ENCODE data around the gene LAMA2. TPM values are rescaled to one million over a fixed set of nuclear protein-coding genes. Genes with fewer than 3 reads are reported as not detected.
A peak's percentile ranks its signal among the peaks of the same experiment; 100 is the strongest.
"Not testable (repeated sequence)": the region's sequence is repeated elsewhere in the genome, so short reads cannot be mapped to it uniquely, and the experiment has no call there.

The LAMA2 gene
- total RNA-seq, 4 donors from 2014 or later = 115 to 153 (median 134) TPM

GRCh38 chr6:129140526-129140925 is 257.6 kb downstream of the LAMA2 start:
- Histone ChIP-seq H3K27ac (replicated peaks in 1 of 4) (peak overlapping the region; percentile 38 to 73 (median 56)), H3K4me3 (no peak overlapping the region), H3K9me3 (no peaks in the 10 kb centered on the region), H3K27me3 (no peaks in the 10 kb centered on the region), H3K36me3 (peaks cover 0 to 9% (median 0%) of the 10 kb centered on the region in 4 donors), H3K4me1 (peaks cover 0 to 51% (median 10%) of the 10 kb centered on the region in 4 donors)
- no peak for DNase-seq (ENCODE audit: extremely low spot score)
- intact Hi-C loops (cut with DNase I) = no loop called here
- TF ChIP-seq POLR2A (IDR thresholded peaks at IDR 0.05; ENCODE audit: low read depth) (no peak), POLR2AphosphoS5 (IDR thresholded peaks at IDR 0.05) (peak in 1 of 2 donors; percentile 34), EP300 (IDR thresholded peaks at IDR 0.05) (no peak)
- 15% methylated on average over 2 of the region's 2 CpGs for WGBS

GRCh38 chr6:129141499-129141898 is 258.6 kb downstream of the LAMA2 start:
- Histone ChIP-seq H3K36me3 (peaks cover 0 to 9% (median 0%) of the 10 kb centered on the region in 4 donors), H3K27ac (replicated peaks in 1 of 4) (peak overlapping the region; percentile 38 to 73 (median 56)), H3K9me3 (no peaks in the 10 kb centered on the region), H3K4me3 (no peak overlapping the region), H3K4me1 (peaks cover 0 to 45% (median 10%) of the 10 kb centered on the region in 4 donors), H3K27me3 (no peaks in the 10 kb centered on the region)
- WGBS = 16% methylated on average over 1 of the region's 1 CpG
- TF ChIP-seq POLR2AphosphoS5 (IDR thresholded peaks at IDR 0.05) (peak in 1 of 2 donors; percentile 6), CTCF (IDR thresholded peaks at IDR 0.05) (no peak)
- intact Hi-C loops (cut with DNase I) = no loop called here
- DNase-seq (ENCODE audit: extremely low spot score) = no peak

DNA sequence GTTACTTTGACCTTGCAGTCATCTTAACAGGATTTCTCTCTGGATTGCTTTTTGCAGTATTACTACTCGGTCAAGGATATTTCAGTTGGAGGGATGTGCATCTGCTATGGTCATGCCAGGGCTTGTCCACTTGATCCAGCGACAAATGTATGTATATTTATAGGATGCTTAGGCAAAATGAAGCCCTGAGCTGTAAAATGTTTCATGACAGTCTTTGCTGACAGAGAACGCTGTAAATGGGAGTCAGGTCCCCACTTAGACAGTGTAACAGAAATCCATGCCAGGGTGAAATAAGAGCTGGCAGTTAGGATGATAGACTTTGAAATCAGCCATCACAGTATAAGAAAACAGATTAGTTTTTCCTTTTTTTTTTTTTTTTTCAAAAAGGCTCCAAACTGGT is 264.0 kb downstream of the LAMA2 start:
- 84% methylated on average over 3 of the region's 3 CpGs for WGBS
- DNase-seq (ENCODE audit: extremely low spot score) = no peak
- Histone ChIP-seq H3K27ac (replicated peaks in 1 of 4) (peak overlapping the region in 1 of 4 donors; percentile 8), H3K4me1 (peaks cover 0 to 4% (median 0%) of the 10 kb centered on the region in 4 donors), H3K36me3 (peaks cover 0 to 54% (median 2%) of the 10 kb centered on the region in 4 donors), H3K4me3 (no peak overlapping the region), H3K9me3 (no peaks in the 10 kb centered on the region), H3K27me3 (no peaks in the 10 kb centered on the region)
- no peak for TF ChIP-seq EP300 (IDR thresholded peaks at IDR 0.05)
- no peak for TF ChIP-seq POLR2AphosphoS5 (IDR thresholded peaks at IDR 0.05)
- no peak for TF ChIP-seq POLR2A (IDR thresholded peaks at IDR 0.05; ENCODE audit: low read depth)
- TF ChIP-seq CTCF (IDR thresholded peaks at IDR 0.05) = no peak
- intact Hi-C loops (cut with DNase I) = no loop called here

DNA sequence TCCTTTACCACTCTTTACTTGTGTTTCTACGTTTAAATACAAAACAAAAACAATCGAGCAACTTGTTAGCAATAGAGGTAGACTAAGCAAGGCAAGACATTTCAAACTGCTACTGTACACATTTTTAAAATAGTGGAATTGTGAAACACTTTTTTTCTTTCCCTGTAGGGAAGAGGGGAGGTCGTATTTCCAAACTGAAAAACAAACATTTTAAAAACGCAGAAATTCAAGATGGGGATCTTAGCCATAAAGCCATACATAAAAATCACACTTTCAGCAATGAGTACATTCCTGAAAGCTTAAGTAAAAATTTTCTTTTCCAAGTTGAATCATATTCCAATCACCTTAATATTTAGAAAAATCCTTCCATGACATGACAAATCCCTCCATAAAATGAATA is 267.6 kb downstream of the LAMA2 start:
- no peak for DNase-seq (ENCODE audit: extremely low spot score)
- H3K9me3 ChIP-seq = no peaks in the 10 kb centered on the region
- H3K4me3 ChIP-seq = no peak overlapping the region
- no peak overlapping the region for H3K27ac ChIP-seq (replicated peaks in 1 of 4)
- WGBS = 81% methylated on average over 4 of the region's 4 CpGs
- H3K4me1 ChIP-seq = no peaks in the 10 kb centered on the region
- intact Hi-C loops (cut with DNase I) = no loop called here
- H3K36me3 ChIP-seq = peaks cover 0 to 70% (median 2%) of the 10 kb centered on the region in 4 donors
- TF ChIP-seq EP300 (IDR thresholded peaks at IDR 0.05) = no peak
- no peak for TF ChIP-seq POLR2A (IDR thresholded peaks at IDR 0.05; ENCODE audit: low read depth)
- no peak for TF ChIP-seq CTCF (IDR thresholded peaks at IDR 0.05)
- TF ChIP-seq POLR2AphosphoS5 (IDR thresholded peaks at IDR 0.05) = no peak
- H3K27me3 ChIP-seq = no peaks in the 10 kb centered on the region

DNA sequence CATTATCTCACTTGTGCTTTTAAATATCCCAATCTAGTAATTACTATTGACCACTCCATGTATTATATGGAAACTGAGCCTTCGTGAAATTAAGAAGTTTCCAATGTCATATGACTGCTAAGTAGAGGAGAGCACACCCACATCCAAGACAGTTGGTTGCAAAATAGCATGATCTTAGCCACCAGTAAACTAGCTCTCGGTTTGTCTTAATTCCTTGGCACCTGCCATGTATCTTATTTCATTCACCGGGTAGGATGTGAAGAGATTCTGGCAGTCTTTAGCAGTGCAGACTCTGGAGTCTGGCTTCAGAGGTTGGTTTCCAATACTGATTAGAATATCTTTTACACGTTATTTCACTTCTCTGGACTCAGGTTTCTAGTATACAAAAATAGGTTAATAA is 270.3 kb downstream of the LAMA2 start:
- intact Hi-C loops (cut with DNase I) = no loop called here
- TF ChIP-seq POLR2AphosphoS5 (IDR thresholded peaks at IDR 0.05) = no peak
- no peak for TF ChIP-seq POLR2A (IDR thresholded peaks at IDR 0.05; ENCODE audit: low read depth)
- no peak for TF ChIP-seq CTCF (IDR thresholded peaks at IDR 0.05)
- no peak for TF ChIP-seq EP300 (IDR thresholded peaks at IDR 0.05)
- WGBS = 89% methylated on average over 4 of the region's 4 CpGs

DNA sequence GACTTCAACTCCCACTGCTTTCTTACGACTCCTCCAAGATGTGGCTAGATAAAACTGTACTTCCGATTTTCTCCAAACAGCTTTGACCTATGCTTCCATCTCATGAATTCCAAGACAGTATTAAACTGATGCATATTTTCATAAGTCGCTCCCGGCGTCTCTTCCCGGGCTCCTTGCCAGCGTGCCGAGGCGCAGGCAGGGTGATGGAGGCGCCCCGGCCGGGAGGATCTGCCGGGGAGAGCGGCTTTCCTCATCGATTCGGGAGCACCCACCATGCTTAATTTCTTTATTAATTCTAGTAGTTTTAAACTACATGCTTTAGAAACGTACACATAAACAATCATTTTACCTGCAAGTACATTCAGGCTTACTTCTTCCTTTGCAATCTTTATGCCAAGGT is 276.3 kb downstream of the LAMA2 start:
- intact Hi-C loops (cut with DNase I); H3K9me3 ChIP-seq; H3K4me1 ChIP-seq; H3K27ac ChIP-seq (replicated peaks in 1 of 4); DNase-seq (ENCODE audit: extremely low spot score); H3K4me3 ChIP-seq; H3K27me3 ChIP-seq: not testable (repeated sequence)
- WGBS = 91% methylated on average over 17 of the region's 17 CpGs
- peaks cover 0 to 29% (median 0%) of the 10 kb centered on the region in 4 donors for H3K36me3 ChIP-seq

More for the DNA sequence above, 270.3 kb downstream of the LAMA2 start:
- Histone ChIP-seq H3K9me3 (no peaks in the 10 kb centered on the region), H3K36me3 (peaks cover 0 to 66% (median 0%) of the 10 kb centered on the region in 4 donors), H3K27ac (replicated peaks in 1 of 4) (no peak overlapping the region), H3K4me3 (no peak overlapping the region), H3K27me3 (no peaks in the 10 kb centered on the region), H3K4me1 (no peaks in the 10 kb centered on the region)
- DNase-seq (ENCODE audit: extremely low spot score) = no peak
